GM23248 (cell line): ENCODE results near the gene LSM12. TPM values are rescaled to one million over a fixed set of nuclear protein-coding genes. Genes with fewer than 3 reads are reported as not detected.
A peak's percentile ranks its signal among the peaks of the same experiment; 100 is the strongest.

Experiments used
- DNase-seq: peaks from one replicate; pipeline ENCODE4 v3.0.0-alpha.2; 2015
- H2AFZ ChIP-seq: fragments of 200-600 bp; sonication (generic); 2 replicates; pipeline ENCODE4 v1.6.1; 2016; ENCODE audit warnings: antibody characterized with exemption
- H3F3A ChIP-seq: fragments of 200-600 bp; sonication (generic); 2 replicates; pipeline ENCODE4 v1.6.1; 2016; ENCODE audit warnings: mild to moderate bottlenecking, antibody characterized with exemption, mixed run types; ENCODE audit not compliant: insufficient read depth
- H3K27ac ChIP-seq: fragments of 200-600 bp; sonication (generic); 2 replicates; pipeline ENCODE4 v1.5.1; 2016; ENCODE audit warnings: mild to moderate bottlenecking
- H3K27me3 ChIP-seq: fragments of 200-600 bp; sonication (generic); replicated peaks from 2 replicates; pipeline ENCODE4 v1.6.1; 2016; ENCODE audit warnings: mild to moderate bottlenecking; ENCODE audit not compliant: insufficient read depth
- H3K36me3 ChIP-seq: fragments of 200-600 bp; sonication (generic); 2 replicates; pipeline ENCODE4 v1.6.1; 2016; ENCODE audit warnings: low read depth, mild to moderate bottlenecking
- H3K4me1 ChIP-seq: fragments of 200-600 bp; sonication (generic); 2 replicates; pipeline ENCODE4 v1.6.1; 2016; ENCODE audit warnings: mild to moderate bottlenecking; ENCODE audit not compliant: insufficient read depth
- H3K4me2 ChIP-seq: fragments of 200-600 bp; sonication (generic); one replicate; pipeline ENCODE4 v1.6.1; 2016; ENCODE audit warnings: mild to moderate bottlenecking; ENCODE audit not compliant: unreplicated experiment
- H3K4me3 ChIP-seq: fragments of 200-600 bp; sonication (generic); 2 replicates; pipeline ENCODE4 v1.5.1; 2016; ENCODE audit warnings: mild to moderate bottlenecking
- H3K79me2 ChIP-seq: fragments of 200-600 bp; sonication (generic); 2 replicates; pipeline ENCODE4 v1.6.1; 2016; ENCODE audit warnings: mild to moderate bottlenecking; ENCODE audit not compliant: insufficient read depth
- H3K9ac ChIP-seq: fragments of 200-600 bp; sonication (generic); 2 replicates; pipeline ENCODE4 v1.6.1; 2016; ENCODE audit warnings: mild to moderate bottlenecking
- H3K9me2 ChIP-seq: fragments of 200-600 bp; sonication (generic); 2 replicates; pipeline ENCODE4 v1.6.1; 2016; ENCODE audit warnings: mixed run types, mild to moderate bottlenecking, moderate library complexity; ENCODE audit not compliant: insufficient read depth
- H3K9me3 ChIP-seq: fragments of 200-600 bp; sonication (generic); one replicate; pipeline ENCODE4 v1.6.1; 2017; ENCODE audit warnings: low read depth
- H4K20me1 ChIP-seq: fragments of 200-600 bp; sonication (generic); 2 replicates; pipeline ENCODE4 v1.6.0; 2016; ENCODE audit not compliant: insufficient read depth
- EZH2 ChIP-seq: fragments of 200-600 bp; sonication (generic); IDR thresholded peaks from 2 replicates; pipeline ENCODE4 v1.6.1; 2018; ENCODE audit warnings: antibody characterized with exemption, mild to moderate bottlenecking; ENCODE audit not compliant: insufficient read depth, poor library complexity, severe bottlenecking
- EZH2phosphoT487 ChIP-seq: fragments of 200-600 bp; sonication (generic); IDR thresholded peaks from 2 replicates; pipeline ENCODE4 v1.6.1; 2018; ENCODE audit warnings: antibody characterized with exemption, moderate library complexity, mild to moderate bottlenecking, low read depth; ENCODE audit not compliant: insufficient read depth
- WGBS, 2 experiments: methylation state at CpG; one replicate each; pipeline ENCODE4 v1.1.6; 2015 to 2017; ENCODE audit warnings: low lambda C conversion rate in 2 of 2, low coverage in 1 of 2; ENCODE audit errors: missing lambda C conversion rate in 2 of 2; 5-methylcytosine and 5-hydroxymethylcytosine counted together
- in situ Hi-C: fragments of 300-500 bp; cut with MboI; formaldehyde crosslinking; loops from 2 replicates; pipeline ENCODE4 v1.15.0; 2020
- polyA plus RNA-seq: library from polyadenylated mRNA; unstranded; fragments of >200 nt; fragmentation: Nextera tagmentation; extraction: Ambion mirVana; gene quantifications from 2 replicates; pipeline ENCODE4 v1.2.1, GENCODE V29; 2016
- total RNA-seq: library from RNA; depleted of rRNA; stranded (reverse); fragments of >200 nt; shearing (Covaris generic); gene quantifications from 2 replicates; pipeline ENCODE4 v1.2.3, GENCODE V29; 2014

The LSM12 gene
- total and polyA plus RNA-seq, 2 experiments from 2014 or later: 36.1 to 122 TPM

- DNase-seq: no peak
- in situ Hi-C loops: no loop called here
- 0 to 1% methylated on average over 3 of the region's 3 CpGs for WGBS, 2 experiments
- Histone ChIP-seq H3K9me3 (no peaks in the 10 kb centered on the region), H3F3A (peaks cover 39% of the 10 kb centered on the region), H2AFZ (peak overlapping the region; percentile 55), H3K4me1 (peaks cover 25% of the 10 kb centered on the region), H3K27me3 (no peaks in the 10 kb centered on the region), H3K4me3 (peak overlapping the region; percentile 82), H3K27ac (peak overlapping the region; percentile 95), H3K36me3 (peaks cover 4% of the 10 kb centered on the region; the same call in 1 of the 2 replicates), H3K79me2 (peaks cover 60% of the 10 kb centered on the region), H3K9ac (peak overlapping the region; percentile 90), H3K9me2 (no peaks in the 10 kb centered on the region), H3K4me2 (peak overlapping the region; percentile 88), H4K20me1 (no peaks in the 10 kb centered on the region)
- TF ChIP-seq EZH2: no peak
Measured at GRCh38 chr17:44071198-44071520, 4.7 kb upstream of the LSM12 start.

- Histone ChIP-seq H3K27me3 (no peaks in the 10 kb centered on the region), H4K20me1 (no peaks in the 10 kb centered on the region), H3F3A (peaks cover 39% of the 10 kb centered on the region), H3K4me3 (peak within 1 kb of the TSS; percentile 82), H3K4me2 (peak within 1 kb of the TSS; percentile 88), H2AFZ (peak within 1 kb of the TSS; percentile 82), H3K9me2 (no peaks in the 10 kb centered on the region), H3K9ac (peak within 1 kb of the TSS; percentile 90), H3K27ac (peak within 1 kb of the TSS; percentile 95), H3K4me1 (peaks cover 25% of the 10 kb centered on the region), H3K9me3 (no peaks in the 10 kb centered on the region), H3K36me3 (0 out of 2 replicates have a peak, but pooled peaks cover 4% of the 10 kb centered on the region), H3K79me2 (peaks cover 62% of the 10 kb centered on the region)
- DNase-seq: peak; percentile 99
- in situ Hi-C loops: no loop called here
- no peak for TF ChIP-seq EZH2phosphoT487
- 1% methylated on average over 41 to 53 of the region's 53 CpGs for WGBS, 2 experiments
Measured at GRCh38 chr17:44070455-44071197, 4.2 kb upstream of the LSM12 start, which contains the start of gene G6PC3. Gene G6PC3, plus strand, starts transcription at chr17:44070735. Its CDS starts 231 bp downstream, at chr17:44070966.

- H3K79me2 ChIP-seq: peaks cover 63% of the 10 kb centered on the region
- H3K27ac ChIP-seq: peak overlapping the region; percentile 95
- peak; percentile 62 for DNase-seq
- no peaks in the 10 kb centered on the region for H3K9me2 ChIP-seq
- in situ Hi-C loops: no loop called here
- H4K20me1 ChIP-seq: no peaks in the 10 kb centered on the region
- H3K4me3 ChIP-seq: peak overlapping the region; percentile 82
- peak overlapping the region; percentile 82 for H2AFZ ChIP-seq
- no peak for TF ChIP-seq EZH2phosphoT487
- no peak for TF ChIP-seq EZH2
- H3K4me1 ChIP-seq: peaks cover 25% of the 10 kb centered on the region
- H3K9ac ChIP-seq: peak overlapping the region; percentile 90
- peak overlapping the region; percentile 83 for H3K4me2 ChIP-seq
- H3K27me3 ChIP-seq: no peaks in the 10 kb centered on the region
- no peaks in the 10 kb centered on the region for H3K9me3 ChIP-seq
- peaks cover 39% of the 10 kb centered on the region for H3F3A ChIP-seq
- 0 out of 2 replicates have a peak, but pooled peaks cover under 1% of the 10 kb centered on the region for H3K36me3 ChIP-seq
- 36 to 38% methylated on average over 7 of the region's 7 CpGs for WGBS, 2 experiments
Measured at GRCh38 chr17:44069974-44070454, 3.5 kb upstream of the LSM12 start.

GRCh38 chr17:44067545-44067940, 1.1 kb upstream of the LSM12 start:
- DNase-seq: no peak
- Histone ChIP-seq H3K4me1 (peaks cover 29% of the 10 kb centered on the region), H3K4me3 (no peak overlapping the region), H3K9me3 (no peaks in the 10 kb centered on the region), H3K79me2 (peaks cover 64% of the 10 kb centered on the region), H3K27me3 (no peaks in the 10 kb centered on the region), H3K4me2 (no peak overlapping the region), H3K9me2 (no peaks in the 10 kb centered on the region), H3F3A (peaks cover 40% of the 10 kb centered on the region), H2AFZ (peak overlapping the region; percentile 88), H3K9ac (no peak overlapping the region), H4K20me1 (no peaks in the 10 kb centered on the region), H3K36me3 (peaks cover 6% of the 10 kb centered on the region), H3K27ac (peak overlapping the region; percentile 95; the same call in 1 of the 2 replicates)
- TF ChIP-seq EZH2phosphoT487 (no peak), EZH2 (no peak)
- in situ Hi-C loops: no loop called here
- WGBS, 2 experiments: 93 to 94% methylated on average over 9 of the region's 9 CpGs
